ENCODE results near the gene EDEM3. TPM values are rescaled to one million over a fixed set of nuclear protein-coding genes. Genes with fewer than 3 reads are reported as not detected.

Gene EDEM3
- total and polyA plus RNA-seq, 9 of the 15 experiments (the other 6 are each of a cell fraction or from before 2014, with no cell fraction given) = 15.8 to 46.6 (median 28.0) TPM

GRCh38 chr1:184660462-184661191 lies 94.0 kb downstream of the EDEM3 start:
- ATAC-seq = no peak
- no peaks in the 10 kb centered on the region for H3K9me3 ChIP-seq (replicated peaks; ENCODE audit: control insufficient read depth, insufficient read depth, low read depth, low read length)
- WGBS (ENCODE audit: insufficient coverage, low coverage, missing lambda C conversion rate) = 0% methylated on average over 2 of the region's 2 CpGs
- no peak overlapping the region for H3K27ac ChIP-seq (ENCODE audit: extremely low read depth, low read depth, low read length)
- no peaks in the 10 kb centered on the region for H3K36me3 ChIP-seq (ENCODE audit: control insufficient read depth, insufficient read depth, low read length)
- H3K4me2 ChIP-seq (ENCODE audit: insufficient read depth, low read length) = no peak overlapping the region
- no TSS peak for BruUV-seq (replicated peaks)
- POLR2A ChIA-PET = no interaction called here
- H3K4me1 ChIP-seq (replicated peaks in 1 of 2; ENCODE audit: control insufficient read depth in 2 of 2, insufficient read depth in 2 of 2, low read length in 2 of 2) = peaks cover 0 to 10% of the 10 kb centered on the region in 2 experiments; a peak in 2 of 5 replicates
- TF ChIP-seq LCOR (CRISPR knock-in tag; IDR thresholded peaks at IDR 0.05) = no peak
- TF ChIP-seq NONO (IDR thresholded peaks at IDR 0.05; ENCODE audit: low read depth in 2 of 2, low read length in 1 of 2) = no peak
- no peak for TF ChIP-seq ARID4B (CRISPR knock-in tag; IDR thresholded peaks at IDR 0.05)
- TF ChIP-seq PTBP1 (IDR thresholded peaks at IDR 0.05; ENCODE audit: low read depth, low read length) = no peak
- no peak for TF ChIP-seq SPI1 (IDR thresholded peaks at IDR 0.05; ENCODE audit: borderline replicate concordance, low read depth, low read length)
- intact Hi-C loops (cut with micrococcal nuclease) = loop anchor here (5.0 to 10.0 kb wide), 7 partner anchors 63 to 1003 kb away; no protein-coding TSS in a partner anchor
- peaks cover 2 to 8% of the 10 kb centered on the region in 2 experiments; a peak in 3 of 5 replicates for H3K27me3 ChIP-seq (ENCODE audit: control insufficient read depth in 2 of 2, insufficient read depth in 2 of 2, low read length in 2 of 2)
- H3K9ac ChIP-seq (ENCODE audit: insufficient read depth in 1 of 2, low read depth in 2 of 2, low read length in 2 of 2) = no peak overlapping the region
- H3K4me3 ChIP-seq = no peak overlapping the region
- CTCF ChIA-PET (ENCODE audit: low intra/inter-chr PET ratio) = no interaction called here
- FAIRE-seq = no peak
- no peak for DNase-seq (ENCODE audit: extremely low read depth in 1 of 4, low spot score in 3 of 4)
- no peak overlapping the region for H2AFZ ChIP-seq (ENCODE audit: low read depth, low read length)
- H3K79me2 ChIP-seq (ENCODE audit: control insufficient read depth, insufficient read depth, low read length) = no peaks in the 10 kb centered on the region
- H3K9me1 ChIP-seq (ENCODE audit: control insufficient read depth, insufficient read depth, low read length) = no peaks in the 10 kb centered on the region
- in situ Hi-C loops (cut with MboI) = loop anchor here (25.0 kb wide), 1 partner anchor 573 kb away; no protein-coding TSS in a partner anchor
- H4K20me1 ChIP-seq (replicated peaks; ENCODE audit: control insufficient read depth, insufficient read depth, low read length) = 0 out of 2 replicates have a peak, but pooled peaks cover 4% of the 10 kb centered on the region

Measured in K562 (cell line).